Activated T-helper 1 cell treated with anti-CD3 and anti-CD28 coated beads, Interleukin-2, amount 50 U/mL, for 16 hours (primary cell): Measurements from ENCODE around the gene LSR.
A peak's percentile ranks its signal among the peaks of the same experiment; 100 is the strongest.
"Not testable (repeated sequence)": the region's sequence is repeated elsewhere in the genome, so short reads cannot be mapped to it uniquely, and the experiment has no call there.

ENCODE experiments used
- DNase-seq, 2 donors: peaks; one replicate each; pipeline ENCODE4 v3.0.0-alpha.2; 2020; ENCODE audit warnings: low read depth in 1 of 2, low spot score in 1 of 2

Gene LSR

DNA sequence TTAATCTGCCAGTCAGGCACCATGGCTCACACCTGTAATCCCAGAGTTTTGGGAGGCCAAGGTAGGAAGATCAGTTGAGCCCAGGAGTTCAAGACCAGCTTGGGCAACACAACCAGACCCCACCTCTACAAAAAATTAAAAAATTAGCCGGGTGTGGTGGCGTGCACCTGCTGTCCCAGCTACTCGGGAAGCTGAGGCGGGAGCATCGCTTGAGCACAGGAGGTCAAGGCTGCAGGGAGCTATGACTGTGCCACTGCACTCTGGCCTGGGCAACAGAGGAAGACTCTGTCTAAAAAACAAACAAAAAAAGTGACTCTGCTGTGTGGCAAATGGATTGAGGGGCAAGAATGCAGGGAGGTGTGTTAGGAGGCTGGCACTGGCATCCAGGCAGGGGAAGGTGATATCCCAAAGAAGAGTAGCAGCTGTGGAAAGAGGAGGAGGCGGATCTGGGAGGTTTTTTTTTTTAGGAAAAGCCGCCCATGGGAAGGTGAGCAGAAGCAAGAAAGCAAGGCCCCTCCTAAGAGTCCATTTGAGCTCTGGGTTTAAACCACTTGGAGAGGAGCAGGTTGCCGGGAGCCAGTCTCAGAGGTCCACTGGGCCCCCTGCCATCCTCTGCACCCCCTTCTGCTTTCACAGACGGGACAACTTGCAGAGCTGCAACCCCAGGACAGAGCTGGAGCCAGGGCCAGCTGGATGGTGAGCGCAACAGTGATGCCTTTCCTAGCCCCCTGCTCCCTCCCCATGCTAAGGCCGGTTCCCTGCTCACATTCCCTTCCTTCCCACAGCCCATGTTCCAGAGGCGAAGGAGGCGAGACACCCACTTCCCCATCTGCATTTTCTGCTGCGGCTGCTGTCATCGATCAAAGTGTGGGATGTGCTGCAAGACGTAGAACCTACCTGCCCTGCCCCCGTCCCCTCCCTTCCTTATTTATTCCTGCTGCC, 35.6 kb downstream of the LSR start:
- no peak for DNase-seq

GRCh38 chr19:35285095-35285449, 36.3 kb downstream of the LSR start:
- DNase-seq, result no peak

- not testable (repeated sequence) for DNase-seq
Observed at GRCh38 chr19:35285465-35285864, 36.7 kb downstream of the LSR start.

- DNase-seq, result not testable (repeated sequence)
Observed at GRCh38 chr19:35286101-35286500, 37.3 kb downstream of the LSR start.

DNA sequence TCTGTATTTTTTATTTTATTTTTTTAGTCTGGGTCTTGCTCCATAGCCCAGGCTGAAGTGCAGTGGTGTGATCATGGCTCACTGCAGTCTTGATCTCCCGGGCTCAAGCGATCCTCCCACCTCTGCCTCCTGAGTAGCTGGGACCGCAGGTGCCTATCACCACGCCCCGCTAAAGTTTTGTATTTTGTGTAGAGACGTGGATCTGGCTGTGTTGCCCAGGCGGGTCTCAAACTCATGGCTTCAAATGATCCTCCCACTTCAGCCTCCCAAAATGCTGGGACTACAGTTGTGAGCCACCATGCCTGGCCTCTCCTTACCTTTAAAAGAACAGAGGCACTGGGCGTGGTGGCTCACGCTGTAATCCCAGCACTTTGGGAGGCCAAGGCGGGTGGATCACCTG, 38.9 kb downstream of the LSR start:
- no peak for DNase-seq

DNA sequence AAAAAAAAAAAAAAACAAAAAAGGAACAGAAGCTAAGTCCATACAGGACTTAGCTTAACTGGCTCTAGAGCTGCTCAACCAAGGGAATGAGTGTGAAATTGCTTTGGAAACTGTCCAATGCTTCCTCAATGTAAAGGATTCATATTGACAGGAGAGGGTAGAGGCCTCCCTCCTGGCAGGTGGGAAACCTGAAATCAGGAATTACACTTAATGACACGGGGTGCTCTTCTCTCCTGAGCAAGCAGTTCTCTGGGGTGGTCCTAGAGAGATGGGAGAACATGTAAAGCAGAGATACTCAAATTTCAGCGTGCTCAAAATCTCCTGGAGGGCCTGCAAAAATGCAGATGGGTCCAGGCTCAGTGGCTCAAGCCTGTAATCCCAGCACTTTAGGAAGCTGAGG, 39.5 kb downstream of the LSR start:
- no peak for DNase-seq

DNA sequence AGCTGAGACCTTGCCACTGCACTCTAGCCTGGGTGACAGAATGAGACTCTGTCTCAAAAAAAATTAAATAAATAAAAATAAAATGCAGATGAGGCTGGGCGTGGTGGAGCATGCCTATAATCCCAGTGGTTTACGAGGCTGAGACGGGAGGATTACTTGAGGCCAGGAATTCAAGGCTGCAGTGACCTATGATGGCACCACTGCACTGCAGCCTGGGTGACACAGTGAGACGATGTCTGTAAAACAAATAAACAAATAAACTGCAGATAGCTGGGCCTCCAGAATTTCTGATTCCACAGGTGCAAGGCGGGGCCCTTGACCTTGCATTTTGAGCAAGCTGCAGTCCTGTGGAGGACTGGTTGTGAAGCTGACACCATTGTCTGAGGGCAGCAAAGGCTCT, 40.1 kb downstream of the LSR start:
- no peak for DNase-seq

- DNase-seq, result no peak
Observed at GRCh38 chr19:35290381-35291127, 41.8 kb downstream of the LSR start.

GRCh38 chr19:35291259-35291658, 42.5 kb downstream of the LSR start:
- DNase-seq, result no peak

- DNase-seq, result no peak
Observed at GRCh38 chr19:35291916-35292315, 43.1 kb downstream of the LSR start, which contains the start of gene MAG. TSS of gene MAG (plus strand) at chr19:35292161. CDS start at chr19:35295409, 3,248 bp downstream.

- DNase-seq, result no peak
Observed at GRCh38 chr19:35292421-35293362, 43.9 kb downstream of the LSR start.

DNA sequence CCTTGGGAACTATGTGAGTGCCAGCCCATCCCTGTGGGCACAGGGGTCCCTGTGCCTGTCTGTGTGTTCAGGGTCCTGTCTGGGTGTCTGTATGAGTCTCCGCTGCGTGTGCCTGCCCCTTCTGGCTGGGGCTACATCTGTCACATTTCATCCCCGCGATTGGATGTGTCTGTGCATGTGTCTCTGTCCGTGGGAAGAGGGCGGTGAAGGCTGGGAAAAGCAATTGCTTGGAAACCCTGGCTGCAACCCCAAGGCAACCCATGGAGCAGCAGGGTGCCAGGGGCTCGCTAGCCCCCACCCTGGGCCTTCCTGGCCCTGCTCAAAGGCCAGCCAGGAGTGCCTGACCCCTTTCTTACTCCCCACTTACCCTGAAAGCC, 44.5 kb downstream of the LSR start:
- no peak for DNase-seq

- no peak for DNase-seq
Observed at GRCh38 chr19:35293808-35294207, 45.0 kb downstream of the LSR start.

DNA sequence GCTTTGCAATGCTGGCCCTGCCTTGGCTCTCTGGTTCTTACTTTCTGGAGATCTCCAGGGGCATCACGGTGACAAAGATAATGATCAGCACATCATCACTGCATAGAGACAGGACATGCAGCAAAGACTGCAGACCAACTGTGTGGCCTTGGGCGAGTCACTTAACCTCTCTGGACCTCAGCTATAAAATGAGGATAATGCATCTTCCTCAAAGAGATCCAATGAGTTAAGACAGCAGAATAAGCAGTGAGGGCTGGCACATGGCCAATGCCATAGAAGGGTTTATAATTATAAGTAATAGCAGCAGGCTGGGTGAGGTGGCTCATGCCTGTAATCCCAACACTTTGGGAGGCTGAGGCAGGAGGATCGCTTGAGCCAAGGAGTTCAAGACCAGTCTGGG, 45.5 kb downstream of the LSR start:
- no peak for DNase-seq

DNA sequence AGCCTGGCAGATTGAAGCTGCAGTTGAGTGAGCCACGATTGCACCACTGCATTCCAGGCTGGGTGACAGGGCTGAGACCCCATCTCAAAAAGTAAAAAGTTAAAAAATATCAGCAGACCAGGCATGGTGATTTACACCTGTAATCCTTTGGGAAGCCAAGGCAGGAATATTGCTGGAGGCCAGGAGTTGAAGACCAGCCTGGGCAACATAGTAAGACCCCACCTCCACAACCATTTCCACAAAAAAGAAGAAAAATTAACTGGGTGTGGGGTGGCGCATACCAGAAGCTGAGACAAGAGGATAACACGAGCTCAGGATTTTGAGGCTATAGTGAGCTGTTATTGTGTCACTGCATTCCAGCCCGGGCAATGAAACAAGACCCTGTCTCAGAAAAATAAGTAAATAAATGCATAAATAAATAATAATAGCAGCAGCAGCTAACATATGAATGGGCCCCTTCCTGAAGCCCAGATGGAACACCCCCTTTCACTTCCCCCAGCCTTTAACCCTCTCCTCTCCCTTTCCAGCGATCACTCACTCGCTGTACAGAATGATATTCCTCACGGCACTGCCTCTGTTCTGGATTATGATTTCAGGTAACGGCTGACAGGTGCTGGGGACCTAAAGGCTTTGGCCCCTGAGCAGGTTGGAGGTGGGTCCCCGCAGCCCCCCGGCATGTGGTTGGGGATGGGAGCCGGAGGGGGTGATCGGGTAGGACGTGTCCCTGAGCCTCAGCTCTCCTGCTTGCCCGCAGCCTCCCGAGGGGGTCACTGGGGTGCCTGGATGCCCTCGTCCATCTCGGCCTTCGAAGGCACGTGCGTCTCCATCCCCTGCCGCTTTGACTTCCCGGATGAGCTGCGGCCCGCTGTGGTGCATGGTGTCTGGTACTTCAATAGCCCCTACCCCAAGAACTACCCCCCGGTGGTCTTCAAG, 46.3 kb downstream of the LSR start:
- DNase-seq, result no peak

DNA sequence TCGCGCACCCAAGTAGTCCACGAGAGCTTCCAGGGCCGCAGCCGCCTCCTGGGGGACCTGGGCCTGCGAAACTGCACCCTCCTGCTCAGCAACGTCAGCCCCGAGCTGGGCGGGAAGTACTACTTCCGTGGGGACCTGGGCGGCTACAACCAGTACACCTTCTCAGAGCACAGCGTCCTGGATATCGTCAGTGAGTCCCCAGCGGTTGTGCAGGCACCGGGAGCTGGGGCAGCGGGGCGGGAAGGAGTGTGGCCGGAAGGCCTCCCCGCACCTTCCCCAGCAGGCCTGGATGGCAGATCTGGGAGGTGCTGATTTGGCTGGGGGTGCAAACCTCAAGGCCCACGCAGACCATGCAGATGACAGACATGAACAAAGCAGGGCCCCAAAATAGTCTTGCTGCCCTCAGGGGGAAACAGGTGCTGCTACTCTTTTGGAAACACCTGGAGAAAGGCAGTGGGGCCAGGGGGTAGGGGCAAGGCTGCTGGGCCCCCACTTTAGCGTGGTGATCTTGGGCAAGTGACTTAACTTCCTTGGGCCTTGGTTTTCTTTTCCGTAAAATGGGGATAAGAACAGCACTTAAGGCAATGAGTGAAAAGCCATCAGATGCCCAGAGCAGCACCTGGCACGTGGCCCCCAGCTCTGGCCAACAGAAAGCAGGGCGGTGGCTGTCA, 47.1 kb downstream of the LSR start:
- peak in 1 of 2 donors; percentile 24 for DNase-seq

DNA sequence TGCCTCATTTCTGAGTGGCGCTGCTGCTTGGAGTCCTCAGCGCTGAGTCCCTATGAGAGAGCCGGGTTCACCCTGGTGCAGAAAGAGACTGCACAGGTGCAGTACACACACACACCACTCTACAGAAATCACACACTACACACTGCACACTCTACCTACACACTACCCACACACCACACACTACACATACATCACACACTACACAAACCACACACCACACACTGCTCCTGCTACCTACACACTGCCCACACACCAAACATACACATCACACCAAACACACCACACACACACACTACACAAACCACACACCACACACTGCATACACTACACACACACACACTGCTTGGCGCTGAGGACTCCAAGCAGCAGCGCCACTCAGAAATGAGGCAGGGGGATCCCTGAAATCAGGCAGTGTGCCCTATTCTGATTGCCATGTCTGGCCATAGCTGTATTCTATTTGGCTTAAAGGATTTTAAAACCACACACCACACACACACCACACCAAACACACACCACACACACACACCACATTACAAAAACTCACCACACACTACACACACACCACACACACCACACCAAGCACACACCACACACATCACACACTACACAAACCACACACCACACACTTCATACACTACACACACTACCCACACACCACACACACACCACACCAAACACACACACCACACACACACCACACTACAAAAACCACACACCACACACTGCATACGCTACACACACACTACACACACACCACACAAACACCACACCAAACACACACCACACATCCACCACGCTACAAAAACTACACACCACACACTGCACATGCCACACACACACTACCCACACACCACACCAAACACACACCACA, 48.1 kb downstream of the LSR start:
- DNase-seq, result no peak

DNA sequence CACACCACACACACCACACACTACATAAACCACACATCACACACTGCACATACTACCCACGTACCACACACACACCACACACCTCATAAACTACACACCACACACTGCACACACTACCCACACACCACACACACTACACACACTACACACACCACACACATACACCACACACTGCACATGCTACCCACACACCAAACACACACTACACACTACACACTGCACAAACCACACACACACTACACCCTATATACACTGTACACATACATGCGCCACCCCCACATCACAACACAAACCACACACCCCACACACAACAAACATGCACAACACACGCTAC, 48.7 kb downstream of the LSR start:
- no peak for DNase-seq

DNA sequence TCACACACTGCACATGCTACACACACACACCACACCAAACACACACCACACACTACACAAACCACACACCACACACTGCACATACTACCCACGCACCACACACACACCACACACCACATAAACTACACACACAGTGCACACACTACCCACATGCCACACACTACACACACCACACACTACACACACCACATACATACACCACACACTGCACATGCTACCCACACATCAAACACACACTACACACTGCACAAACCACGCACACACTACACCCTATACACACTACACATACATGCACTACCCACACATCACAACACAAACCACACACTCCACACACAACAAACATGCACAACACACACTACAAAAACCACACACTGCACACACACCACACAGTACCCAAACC, 49.1 kb downstream of the LSR start:
- no peak for DNase-seq
